ENCODE data around the gene PTPRT. TPM values are rescaled to one million over a fixed set of nuclear protein-coding genes. Genes with fewer than 3 reads are reported as not detected.
A peak's percentile ranks its signal among the peaks of the same experiment; 100 is the strongest.

The PTPRT gene
- polyA plus RNA-seq, 3 donors: not detected

- no peaks in the 10 kb centered on the region for H3K36me3 ChIP-seq (replicated peaks in 1 of 2; ENCODE audit: control insufficient read depth in 1 of 2, insufficient read depth in 2 of 2, low read length in 2 of 2)
- H4K20me1 ChIP-seq (ENCODE audit: insufficient read depth, low read length): no peaks in the 10 kb centered on the region
- H3K27ac ChIP-seq (ENCODE audit: low read depth in 1 of 2, low read length in 2 of 2): no peak overlapping the region
- Mint-ChIP-seq H3K27ac (no peak overlapping the region), H3K27me3 (ENCODE audit: low read depth in 3 of 3) (peaks cover 0 to 10% (median 2%) of the 10 kb centered on the region in 3 donors), H3K4me3 (no peak overlapping the region), H3K36me3 (no peaks in the 10 kb centered on the region), H3K4me1 (peaks cover 13% of the 10 kb centered on the region), H3K9me3 (no peaks in the 10 kb centered on the region)
- DNase-seq: peak; percentile 2 to 27 (median 20)
- H3K4me2 ChIP-seq (replicated peaks; ENCODE audit: extremely low read depth, low read length, poor library complexity, severe bottlenecking): no peak overlapping the region
- WGBS (ENCODE audit: insufficient coverage): no CpG with 5 or more reads among the region's 4 CpGs
- H3K4me1 ChIP-seq (ENCODE audit: control insufficient read depth in 1 of 2, insufficient read depth in 2 of 2, low read length in 2 of 2): peaks cover 13 to 15% of the 10 kb centered on the region in 2 donors
- no peaks in the 10 kb centered on the region for H3K27me3 ChIP-seq (ENCODE audit: control insufficient read depth in 2 of 2, insufficient read depth in 2 of 2, low read length in 2 of 2)
- no peak overlapping the region for H3K4me3 ChIP-seq (replicated peaks in 1 of 3; ENCODE audit: low read depth in 2 of 3, low read length in 3 of 3)
- H3K79me2 ChIP-seq (ENCODE audit: insufficient read depth, low read length): no peaks in the 10 kb centered on the region
- peak; percentile 72 for TF ChIP-seq CTCF (IDR thresholded peaks at IDR 0.05)
- H3K9ac ChIP-seq (ENCODE audit: insufficient read depth, low read length, poor library complexity, severe bottlenecking): no peak overlapping the region
- no peaks in the 10 kb centered on the region for H3K9me3 ChIP-seq (replicated peaks in 1 of 2; ENCODE audit: control insufficient read depth in 1 of 2, insufficient read depth in 1 of 2, low read length in 2 of 2)
- no peak overlapping the region for H2AFZ ChIP-seq (ENCODE audit: insufficient read depth, low read depth, low read length, poor library complexity, severe bottlenecking)
- intact Hi-C loops (cut with micrococcal nuclease): loop anchor here (5.0 to 10.0 kb wide), 2 partner anchors 326 to 794 kb away; no protein-coding TSS in a partner anchor
Measured at GRCh38 chr20:42530855-42531448, 658.8 kb downstream of the PTPRT start.

- Histone ChIP-seq H2AFZ (ENCODE audit: insufficient read depth, low read depth, low read length, poor library complexity, severe bottlenecking) (no peak overlapping the region), H3K9ac (ENCODE audit: insufficient read depth, low read length, poor library complexity, severe bottlenecking) (no peak overlapping the region), H3K4me1 (ENCODE audit: control insufficient read depth in 1 of 2, insufficient read depth in 2 of 2, low read length in 2 of 2) (peaks cover 13 to 15% of the 10 kb centered on the region in 2 donors), H3K27me3 (ENCODE audit: control insufficient read depth in 2 of 2, insufficient read depth in 2 of 2, low read length in 2 of 2) (no peaks in the 10 kb centered on the region), H3K4me2 (replicated peaks; ENCODE audit: extremely low read depth, low read length, poor library complexity, severe bottlenecking) (no peak overlapping the region), H3K9me3 (replicated peaks in 1 of 2; ENCODE audit: control insufficient read depth in 1 of 2, insufficient read depth in 1 of 2, low read length in 2 of 2) (no peaks in the 10 kb centered on the region), H3K36me3 (replicated peaks in 1 of 2; ENCODE audit: control insufficient read depth in 1 of 2, insufficient read depth in 2 of 2, low read length in 2 of 2) (no peaks in the 10 kb centered on the region), H4K20me1 (ENCODE audit: insufficient read depth, low read length) (no peaks in the 10 kb centered on the region), H3K27ac (ENCODE audit: low read depth in 1 of 2, low read length in 2 of 2) (no peak overlapping the region), H3K4me3 (replicated peaks in 1 of 3; ENCODE audit: low read depth in 2 of 3, low read length in 3 of 3) (no peak overlapping the region), H3K79me2 (ENCODE audit: insufficient read depth, low read length) (no peaks in the 10 kb centered on the region)
- TF ChIP-seq CTCF (IDR thresholded peaks at IDR 0.05): no peak
- Mint-ChIP-seq H3K4me1 (peaks cover 16% of the 10 kb centered on the region), H3K4me3 (no peak overlapping the region), H3K27me3 (ENCODE audit: low read depth in 3 of 3) (peaks cover 0 to 8% (median 2%) of the 10 kb centered on the region in 3 donors), H3K27ac (no peak overlapping the region), H3K36me3 (no peaks in the 10 kb centered on the region), H3K9me3 (no peaks in the 10 kb centered on the region)
- intact Hi-C loops (cut with micrococcal nuclease): loop anchor here (5.0 to 10.0 kb wide), 2 partner anchors 325 to 793 kb away; no protein-coding TSS in a partner anchor
- WGBS (ENCODE audit: insufficient coverage): 63% methylated on average over 1 of the region's 4 CpGs
- DNase-seq: no peak
Measured at GRCh38 chr20:42530191-42530590, 659.5 kb downstream of the PTPRT start.

Measured in CD14-positive monocyte (primary cell).